GM23338 (cell line): Measurements from ENCODE around the gene SNX9. TPM values are rescaled to one million over a fixed set of nuclear protein-coding genes. Genes with fewer than 3 reads are reported as not detected.

Experiments used
- ATAC-seq: fragments of 200-7000 bp; cut with Tn5 transposase; 3 replicates; pipeline ENCODE4 v1.9.1; 2020
- DNase-seq: peaks from one replicate; pipeline ENCODE4 v3.0.0-alpha.2; 2015; ENCODE audit warnings: low spot score
- H2AFZ ChIP-seq: fragments of 200-600 bp; sonication (generic); 2 replicates; pipeline ENCODE4 v1.8.0; 2016; ENCODE audit warnings: antibody characterized with exemption, mild to moderate bottlenecking, moderate library complexity
- H3F3A ChIP-seq: fragments of 200-600 bp; sonication (generic); replicated peaks from 2 replicates; pipeline ENCODE4 v1.8.0; 2017; ENCODE audit warnings: antibody characterized with exemption, mixed run types, low read depth
- H3K27ac ChIP-seq: fragments of 200-600 bp; sonication (generic); 2 replicates; pipeline ENCODE4 v1.6.1; 2016; ENCODE audit warnings: low read depth
- H3K27me3 ChIP-seq: fragments of 200-600 bp; sonication (generic); 2 replicates; pipeline ENCODE4 v1.8.0; 2016; ENCODE audit warnings: mild to moderate bottlenecking, mixed run types, moderate library complexity; ENCODE audit not compliant: insufficient read depth
- H3K36me3 ChIP-seq: fragments of 200-600 bp; sonication (generic); 2 replicates; pipeline ENCODE4 v1.8.0; 2016; ENCODE audit warnings: mild to moderate bottlenecking; ENCODE audit not compliant: insufficient read depth
- H3K4me1 ChIP-seq: fragments of 200-600 bp; sonication (generic); 2 replicates; pipeline ENCODE4 v1.8.0; 2016; ENCODE audit warnings: mild to moderate bottlenecking, moderate library complexity; ENCODE audit not compliant: insufficient read depth
- H3K4me2 ChIP-seq: fragments of 200-600 bp; sonication (generic); 2 replicates; pipeline ENCODE4 v1.7.1; 2017; ENCODE audit warnings: mixed run types
- H3K4me3 ChIP-seq: fragments of 200-600 bp; sonication (generic); 2 replicates; pipeline ENCODE4 v1.6.1; 2016; ENCODE audit warnings: mixed run types
- H3K79me2 ChIP-seq: fragments of 200-600 bp; sonication (generic); replicated peaks from 2 replicates; pipeline ENCODE4 v1.8.0; 2017; ENCODE audit warnings: mild to moderate bottlenecking; ENCODE audit not compliant: insufficient read depth
- H3K9me2 ChIP-seq: fragments of 200-600 bp; sonication (generic); 2 replicates; pipeline ENCODE4 v1.8.0; 2017; ENCODE audit not compliant: insufficient read depth
- H4K20me1 ChIP-seq: fragments of 200-600 bp; sonication (generic); replicated peaks from 2 replicates; pipeline ENCODE4 v1.8.0; 2017; ENCODE audit warnings: mild to moderate bottlenecking; ENCODE audit not compliant: insufficient read depth
- H3K27ac Mint-ChIP-seq: 2 replicates; pipeline ENCODE4 v1.8.0; 2020; ENCODE audit warnings: inconsistent platforms, mild to moderate bottlenecking, moderate library complexity, mixed read lengths
- H3K27me3 Mint-ChIP-seq: 3 replicates; pipeline ENCODE4 v1.8.0; 2022; ENCODE audit warnings: low read depth, mild to moderate bottlenecking, moderate library complexity, mixed read lengths, inconsistent platforms; ENCODE audit not compliant: insufficient read depth, poor library complexity
- H3K36me3 Mint-ChIP-seq: 3 replicates; pipeline ENCODE4 v1.8.0; 2021; ENCODE audit warnings: low read depth, mild to moderate bottlenecking, inconsistent platforms, moderate library complexity, mixed read lengths
- H3K4me1 Mint-ChIP-seq: 3 replicates; pipeline ENCODE4 v1.8.0; 2020; ENCODE audit warnings: mild to moderate bottlenecking, inconsistent platforms, mixed read lengths
- H3K4me3 Mint-ChIP-seq: 3 replicates; pipeline ENCODE4 v1.8.0; 2021; ENCODE audit warnings: moderate library complexity, mild to moderate bottlenecking, inconsistent platforms, mixed read lengths
- H3K9me3 Mint-ChIP-seq: 3 replicates; pipeline ENCODE4 v1.8.0; 2020; ENCODE audit warnings: moderate library complexity, mild to moderate bottlenecking, inconsistent platforms, mixed read lengths
- CREB1 ChIP-seq: fragments of 250-450 bp; sonication (Bioruptor Pico); IDR thresholded peaks from 2 replicates; pipeline ENCODE4 v1.5.0; 2020; ENCODE audit warnings: low read depth, mild to moderate bottlenecking, moderate library complexity
- CTCF ChIP-seq, 2 experiments: fragments of 200-600 bp in 1 of 2; sonication (generic) in 1 of 2; conservative IDR thresholded peaks; 2 replicates each; pipeline versions ENCODE4 v1.5.1 to v1.6.1; 2016 to 2017; ENCODE audit warnings: antibody characterized with exemption in 2 of 2, low read depth in 2 of 2, mild to moderate bottlenecking in 2 of 2, moderate library complexity in 1 of 2
- ETS1 ChIP-seq: IDR thresholded peaks from 2 replicates; pipeline ENCODE4 v1.6.1; 2016; ENCODE audit warnings: antibody characterized with exemption
- EZH2 ChIP-seq: fragments of 200-600 bp; sonication (generic); IDR thresholded peaks from one replicate; pipeline ENCODE4 v1.8.0; 2017; ENCODE audit warnings: antibody characterized with exemption, mild to moderate bottlenecking, low read depth; ENCODE audit not compliant: unreplicated experiment
- EZH2phosphoT487 ChIP-seq: fragments of 200-600 bp; sonication (generic); IDR thresholded peaks from one replicate; pipeline ENCODE4 v1.8.1; 2018; ENCODE audit warnings: antibody characterized with exemption; ENCODE audit not compliant: unreplicated experiment
- JUNB ChIP-seq: IDR thresholded peaks from one replicate; pipeline ENCODE4 v1.6.1; 2016; ENCODE audit warnings: antibody characterized with exemption; ENCODE audit not compliant: unreplicated experiment
- NANOG ChIP-seq: IDR thresholded peaks from 2 replicates; pipeline ENCODE4 v1.6.1; 2016; ENCODE audit warnings: antibody characterized with exemption, borderline replicate concordance
- POLR2AphosphoS5 ChIP-seq: IDR thresholded peaks from 2 replicates; pipeline ENCODE4 v1.6.1; 2016; ENCODE audit warnings: antibody characterized with exemption, low read depth
- REST ChIP-seq: IDR thresholded peaks from one replicate; pipeline ENCODE4 v1.6.1; 2018; ENCODE audit warnings: antibody characterized with exemption; ENCODE audit not compliant: unreplicated experiment
- STAT1 ChIP-seq: IDR thresholded peaks from one replicate; pipeline ENCODE4 v1.6.1; 2016; ENCODE audit warnings: antibody characterized with exemption; ENCODE audit not compliant: unreplicated experiment
- ZNF114 ChIP-seq: fragments of 250-450 bp; sonication (Bioruptor Pico); IDR thresholded peaks from 2 replicates; pipeline ENCODE4 v1.5.0; 2020; ENCODE audit warnings: mild to moderate bottlenecking, moderate library complexity
- ZNF331 ChIP-seq: fragments of 250-450 bp; sonication (Bioruptor Pico); IDR thresholded peaks from 2 replicates; pipeline ENCODE4 v1.5.0; 2020; ENCODE audit warnings: low read depth, mild to moderate bottlenecking, moderate library complexity
- ZNF462 ChIP-seq: fragments of 250-450 bp; sonication (Bioruptor Pico); IDR thresholded peaks from 2 replicates; pipeline ENCODE4 v1.5.0; 2020; ENCODE audit warnings: mild to moderate bottlenecking, moderate library complexity
- polyA plus RNA-seq: library from polyadenylated mRNA; unstranded; fragments of >200 nt; fragmentation: Nextera tagmentation; extraction: Ambion mirVana; gene quantifications from 2 replicates; pipeline ENCODE4 v1.2.1, GENCODE V29; 2016
- total RNA-seq: library from RNA; depleted of rRNA; stranded (reverse); fragments of >200 nt; shearing (Covaris generic); gene quantifications from 2 replicates; pipeline ENCODE4 v1.2.3, GENCODE V29; 2014

The SNX9 gene
- total and polyA plus RNA-seq, 2 experiments from 2014 or later, result 18.4 to 23.3 TPM

GRCh38 chr6:157961153-157961831 is 138.2 kb downstream of the SNX9 start:
- ATAC-seq (no peak), DNase-seq (no peak)
- no peak overlapping the region for H3K4me2 ChIP-seq
- H3K36me3 ChIP-seq, result no peaks in the 10 kb centered on the region
- H3K27me3 Mint-ChIP-seq, result peaks cover 5% of the 10 kb centered on the region
- H3K4me3 Mint-ChIP-seq, result no peak overlapping the region
- H3K4me1 Mint-ChIP-seq, result peaks cover 11% of the 10 kb centered on the region
- no peaks in the 10 kb centered on the region for H3K27me3 ChIP-seq
- no peaks in the 10 kb centered on the region for H3F3A ChIP-seq
- H3K4me3 ChIP-seq, result no peak overlapping the region
- 0 out of 2 replicates have a peak overlapping the region, but pooled peaks have one; percentile 59 for H2AFZ ChIP-seq
- TF ChIP-seq REST, result no peak
- TF ChIP-seq EZH2, result no peak
- no peak for TF ChIP-seq ZNF462 (CRISPR knock-in tag)
- TF ChIP-seq JUNB, result no peak
- no peak for TF ChIP-seq CREB1 (CRISPR knock-in tag)
- no peak for TF ChIP-seq EZH2phosphoT487
- TF ChIP-seq ZNF331 (CRISPR knock-in tag), result no peak
- no peak for TF ChIP-seq CTCF (conservative IDR thresholded peaks at IDR 0.05; ENCODE audit: low read depth in 2 of 2)
- TF ChIP-seq POLR2AphosphoS5, result no peak
- TF ChIP-seq ZNF114 (CRISPR knock-in tag), result no peak
- TF ChIP-seq NANOG, result no peak
- TF ChIP-seq ETS1, result no peak
- no peak for TF ChIP-seq STAT1
- no peak overlapping the region; the same call in 1 of the 2 replicates for H3K27ac ChIP-seq
- no peaks in the 10 kb centered on the region; the same call in none of the 2 replicates for H3K4me1 ChIP-seq
- H3K27ac Mint-ChIP-seq, result no peak overlapping the region
- H4K20me1 ChIP-seq, result no peaks in the 10 kb centered on the region
- no peaks in the 10 kb centered on the region for H3K79me2 ChIP-seq
- peaks cover 21% of the 10 kb centered on the region for H3K36me3 Mint-ChIP-seq
- H3K9me2 ChIP-seq, result no peaks in the 10 kb centered on the region
- peaks cover 26% of the 10 kb centered on the region for H3K9me3 Mint-ChIP-seq
